HG03571 (cell line): ENCODE data around the gene ENTREP3.
"Not testable (repeated sequence)": the region's sequence is repeated elsewhere in the genome, so short reads cannot be mapped to it uniquely, and the experiment has no call there.

Experiments used
- ATAC-seq: cut with Tn5 transposase; IDR thresholded peaks from one replicate; pipeline ENCODE4 v1.9.1; 2021; ENCODE audit not compliant: unreplicated experiment

The ENTREP3 gene

DNA sequence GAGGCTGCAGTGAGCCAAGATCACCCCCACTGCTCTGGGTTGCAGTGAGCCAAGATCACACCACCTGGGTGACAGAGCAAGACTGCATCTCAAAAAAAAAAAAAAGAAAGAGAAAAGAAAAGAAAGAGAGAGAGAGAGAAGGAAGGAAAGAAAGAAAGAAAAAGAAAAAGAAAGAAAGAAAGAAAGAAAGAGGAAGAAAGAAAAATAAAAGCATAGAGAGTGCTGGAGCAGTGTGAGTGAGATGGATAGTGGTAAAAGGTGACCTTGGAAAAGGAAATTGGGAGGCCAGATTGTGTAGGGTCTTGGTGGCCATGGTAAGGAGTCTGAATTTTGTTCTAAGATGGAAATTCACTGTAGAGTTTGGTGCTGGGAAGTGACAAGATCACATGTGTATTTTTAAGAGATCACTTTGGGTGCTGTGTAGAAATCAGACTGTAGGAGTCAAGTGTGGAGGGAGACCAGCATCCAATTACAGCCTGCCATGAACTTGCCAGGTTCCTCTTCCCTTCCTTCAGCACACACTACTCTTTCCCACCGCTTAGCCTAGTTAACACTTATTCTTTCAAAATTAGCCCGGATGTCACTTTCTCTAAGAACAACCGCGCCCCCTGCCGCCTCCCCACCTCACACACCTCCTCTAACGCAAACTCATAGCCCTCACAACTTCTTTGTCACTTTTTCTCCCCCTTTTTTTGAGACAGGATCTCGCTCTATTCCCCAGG, 28.9 kb downstream of the ENTREP3 start:
- ATAC-seq = no peak

- ATAC-seq = not testable (repeated sequence)
Measured at GRCh38 chr1:155225404-155225759, 29.9 kb downstream of the ENTREP3 start.

GRCh38 chr1:155223047-155223446, 32.2 kb downstream of the ENTREP3 start:
- ATAC-seq = no peak

DNA sequence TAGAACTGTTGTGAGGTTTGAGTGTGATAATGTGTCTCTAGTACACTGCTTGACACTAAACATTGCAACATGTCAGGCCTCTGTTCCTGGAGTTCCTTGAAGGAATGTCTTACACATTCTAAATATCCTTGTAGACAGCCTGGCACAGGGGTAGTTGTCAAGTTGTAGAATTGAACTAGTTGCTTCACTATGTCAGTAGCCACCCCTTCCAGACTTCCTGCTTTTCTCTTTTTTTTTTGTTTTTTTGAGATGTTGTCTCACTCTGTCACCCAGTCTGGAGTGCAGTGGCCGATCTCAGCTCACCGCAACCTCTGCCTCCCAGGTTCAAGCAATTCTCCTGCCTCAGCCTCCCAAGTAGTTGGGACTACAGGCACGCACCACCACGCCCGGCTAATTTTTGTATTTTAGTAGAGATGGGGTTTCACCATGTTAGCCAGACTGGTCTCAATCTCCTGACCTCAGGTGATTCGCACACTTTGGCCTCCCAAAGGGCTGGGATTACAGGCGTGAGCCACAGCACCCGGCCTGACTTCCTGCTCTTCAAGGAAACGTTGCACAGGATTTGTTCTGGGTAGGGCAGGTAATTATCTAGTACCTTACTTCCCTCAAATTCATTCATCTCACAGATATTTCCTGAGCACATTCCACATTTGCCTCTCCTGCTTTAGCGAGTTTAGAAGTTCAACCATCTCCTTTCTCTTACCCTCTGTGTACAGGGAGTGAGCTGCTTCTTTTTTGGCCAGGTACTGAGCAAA, 34.9 kb downstream of the ENTREP3 start:
- not testable (repeated sequence) for ATAC-seq

GRCh38 chr1:155219592-155220031, 35.7 kb downstream of the ENTREP3 start:
- ATAC-seq = no peak

- no peak for ATAC-seq
Measured at GRCh38 chr1:155218854-155219591, 36.3 kb downstream of the ENTREP3 start.

- ATAC-seq = not testable (repeated sequence)
Measured at GRCh38 chr1:155214702-155215101, 40.6 kb downstream of the ENTREP3 start.

GRCh38 chr1:155212051-155212440, 43.2 kb downstream of the ENTREP3 start:
- ATAC-seq = not testable (repeated sequence)

GRCh38 chr1:155211381-155212050, 43.8 kb downstream of the ENTREP3 start:
- ATAC-seq = not testable (repeated sequence)

GRCh38 chr1:155210314-155211104, 44.8 kb downstream of the ENTREP3 start:
- no peak for ATAC-seq

GRCh38 chr1:155209312-155209721, 46.0 kb downstream of the ENTREP3 start:
- ATAC-seq = no peak

DNA sequence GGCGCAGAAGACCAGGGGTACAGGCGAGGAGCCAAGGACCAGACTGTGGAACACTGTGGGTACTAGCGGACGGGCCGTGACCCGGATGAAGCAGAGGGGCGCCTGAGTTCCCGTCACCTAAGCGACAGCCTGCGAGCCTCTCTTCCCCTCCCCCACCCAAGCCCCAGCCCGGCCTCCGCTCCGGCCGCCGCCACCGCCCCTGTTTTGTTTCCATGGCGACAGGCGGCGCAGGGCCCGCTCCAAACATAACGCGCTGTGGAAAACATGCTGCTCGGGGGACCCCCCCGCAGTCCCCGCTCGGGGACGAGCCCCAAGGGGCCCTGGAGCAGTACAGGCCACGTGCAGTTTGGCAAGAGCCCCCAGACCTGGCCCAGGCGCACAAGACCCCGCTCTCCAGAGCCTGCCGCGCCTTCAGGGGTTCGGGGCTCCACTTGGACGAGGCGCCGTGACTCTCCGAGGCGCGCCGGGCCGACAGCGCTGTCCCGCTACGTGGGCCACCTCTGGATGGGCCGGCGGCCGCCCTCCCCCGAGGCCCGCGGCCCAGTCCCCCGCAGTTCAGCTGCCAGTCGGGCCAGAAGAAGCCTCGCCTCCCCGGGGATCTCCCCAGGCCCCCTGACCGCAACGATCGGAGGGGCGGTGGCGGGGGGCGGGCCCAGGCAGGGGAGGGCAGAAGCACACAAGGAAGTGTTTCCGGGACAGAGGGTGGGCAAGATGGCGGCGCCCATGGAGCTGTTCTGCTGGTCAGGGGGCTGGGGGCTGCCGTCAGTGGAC, 46.6 kb downstream of the ENTREP3 start, which contains the start of gene MTX1:
TSS of gene MTX1 (plus strand) at position 155 of the 771 bp plus-strand sequence. CDS start at position 265, 110 bp downstream.
- peak; percentile 66 for ATAC-seq

- ATAC-seq = no peak
Measured at GRCh38 chr1:155207806-155208540, 47.3 kb downstream of the ENTREP3 start, which contains the start of gene THBS3. TSS of gene THBS3 (minus strand) at chr1:155207897. CDS start at chr1:155207876, 21 bp downstream.

DNA sequence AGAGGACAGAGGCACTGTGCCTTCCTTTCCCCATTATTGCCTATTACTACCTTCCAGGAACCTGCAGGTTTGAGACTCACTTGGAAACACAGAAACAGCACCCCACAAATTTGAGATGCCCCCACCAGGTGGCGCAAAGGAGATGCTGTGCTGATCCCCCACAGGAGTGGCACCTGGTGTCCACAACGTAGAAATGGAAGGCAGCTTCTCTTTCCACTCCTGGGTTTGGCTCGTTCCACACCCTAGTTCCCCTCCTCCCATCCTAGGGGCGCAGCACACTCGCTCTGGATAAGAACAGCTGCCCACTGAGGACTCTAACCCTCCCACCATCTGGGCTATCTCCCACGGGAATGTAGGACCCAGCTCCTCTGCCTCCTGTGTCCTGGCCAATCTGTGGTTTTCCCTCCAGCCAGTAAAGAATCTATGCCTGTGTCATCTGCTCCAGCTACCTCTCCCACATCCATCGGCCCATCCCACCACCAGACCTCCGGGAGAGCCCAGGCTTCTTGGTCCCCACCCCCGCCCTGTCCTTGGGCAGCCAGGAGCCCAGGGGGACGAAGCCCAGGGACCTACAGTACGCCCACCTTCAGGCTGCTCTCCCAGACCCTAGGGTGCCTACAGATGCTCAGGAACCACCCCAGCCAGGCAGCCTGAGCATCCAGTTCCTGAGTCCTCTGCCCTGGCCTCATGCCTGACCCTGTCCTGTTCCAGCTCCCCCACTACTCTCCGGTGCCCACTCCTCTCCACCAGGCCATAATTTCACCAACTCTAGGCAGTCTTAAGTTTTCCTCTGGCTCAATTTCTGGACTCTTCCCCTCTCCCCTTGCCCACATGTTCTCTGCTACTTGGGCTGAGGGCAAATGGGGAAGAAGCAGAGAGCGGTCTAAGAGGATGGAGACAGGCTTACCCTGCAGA, 48.1 kb downstream of the ENTREP3 start:
- no peak for ATAC-seq

DNA sequence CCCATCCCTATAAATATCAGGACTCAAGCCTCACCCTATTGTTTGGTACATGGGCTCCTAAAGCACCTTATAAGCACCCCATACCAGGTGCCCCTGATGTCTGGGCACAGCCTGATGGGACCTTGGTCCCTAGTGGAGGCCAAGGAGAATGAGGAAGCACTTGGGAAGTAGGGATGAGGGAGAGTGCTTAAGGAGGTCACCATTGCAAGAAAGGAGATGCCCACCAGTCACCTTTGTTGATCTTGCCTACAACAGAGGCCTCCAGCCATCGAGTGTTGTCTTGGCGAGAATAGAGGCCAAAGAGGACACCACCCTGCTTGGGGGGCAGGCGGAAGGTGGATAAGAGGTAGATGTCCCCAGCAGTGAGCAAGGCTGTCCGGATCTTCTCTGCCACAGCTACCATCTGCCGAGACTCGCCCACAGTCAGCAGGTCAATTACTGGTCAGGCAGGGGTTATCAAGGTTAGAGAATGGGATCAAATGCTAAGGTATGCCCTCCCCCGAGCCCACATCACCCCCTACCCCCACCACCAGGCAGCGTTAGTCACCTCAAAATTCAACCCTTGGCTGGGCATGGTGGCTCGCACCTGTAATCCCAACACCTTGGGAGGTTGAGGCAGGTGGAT, 49.2 kb downstream of the ENTREP3 start:
- ATAC-seq = no peak

GRCh38 chr1:155205035-155205434, 50.2 kb downstream of the ENTREP3 start:
- no peak for ATAC-seq
